ENCODE measurements around the gene CBX5. TPM values are rescaled to one million over a fixed set of nuclear protein-coding genes. Genes with fewer than 3 reads are reported as not detected.
A peak's percentile ranks its signal among the peaks of the same experiment; 100 is the strongest.

CBX5 gene
- polyA plus RNA-seq, 1 donor (not counting 4 experiments of a cell fraction or from before 2014, with no cell fraction given) = 25.8 TPM

- Histone ChIP-seq H3K27ac (ENCODE audit: control insufficient read depth, insufficient read depth, low read length) (peak overlapping the region; percentile 33), H3K9me1 (ENCODE audit: control insufficient read depth, extremely low read depth, insufficient read depth, low read length) (no peaks in the 10 kb centered on the region), H3K4me2 (ENCODE audit: control insufficient read depth, extremely low read depth, insufficient read depth, low read depth, low read length) (peak overlapping the region; percentile 60), H3K4me3 (ENCODE audit: control insufficient read depth in 2 of 3, extremely low read depth in 1 of 3, insufficient read depth in 2 of 3, low read depth in 1 of 3, low read length in 3 of 3) (no peak overlapping the region), H3K9ac (ENCODE audit: control insufficient read depth, extremely low read depth, insufficient read depth, low read length) (no peak overlapping the region), H3K9me3 (ENCODE audit: control insufficient read depth, low read depth, low read length) (no peaks in the 10 kb centered on the region), H3K36me3 (ENCODE audit: control insufficient read depth in 2 of 2, extremely low read depth in 1 of 2, insufficient read depth in 2 of 2, low read length in 2 of 2) (peaks cover 5 to 8% of the 10 kb centered on the region in 2 experiments), H3K79me2 (ENCODE audit: control insufficient read depth, insufficient read depth, low read length) (peaks cover 16% of the 10 kb centered on the region), H3K27me3 (ENCODE audit: control insufficient read depth, extremely low read depth, insufficient read depth, low read length) (no peaks in the 10 kb centered on the region), H4K20me1 (ENCODE audit: control insufficient read depth, extremely low read depth, insufficient read depth, low read length) (no peaks in the 10 kb centered on the region), H2AFZ (ENCODE audit: control insufficient read depth, low read length) (peak overlapping the region; percentile 86), H3K4me1 (ENCODE audit: control insufficient read depth, extremely low read depth, insufficient read depth, low read length) (peaks cover 22% of the 10 kb centered on the region)
- no peak for DNase-seq (ENCODE audit: low read depth, low spot score)
- dilution Hi-C loops (cut with MboI; ENCODE audit: extremely low pct_ligation_motif_present, low sequenced_read_pairs) = no loop called here
- no peak for FAIRE-seq
- peak; percentile 81 to 92 (median 88) for TF ChIP-seq CTCF (optimal IDR thresholded peaks at IDR 0.05 in 1 of 3, IDR thresholded peaks at IDR 0.05 in 1 of 3, conservative IDR thresholded peaks at IDR 0.05 in 1 of 3; ENCODE audit: extremely low read depth in 1 of 3, insufficient read depth in 2 of 3, low read length in 3 of 3)
- no peak for TF ChIP-seq EZH2 (IDR thresholded peaks at IDR 0.05; ENCODE audit: low read length)
These were observed 88.3 kb downstream of the CBX5 start for GRCh38 chr12:54191550-54192022.

GRCh38 chr12:54191126-54191525, 88.8 kb downstream of the CBX5 start:
- FAIRE-seq = no peak
- H3K4me3 ChIP-seq (ENCODE audit: control insufficient read depth in 2 of 3, extremely low read depth in 1 of 3, insufficient read depth in 2 of 3, low read depth in 1 of 3, low read length in 3 of 3) = no peak overlapping the region
- no peaks in the 10 kb centered on the region for H3K27me3 ChIP-seq (ENCODE audit: control insufficient read depth, extremely low read depth, insufficient read depth, low read length)
- DNase-seq (ENCODE audit: low read depth, low spot score) = no peak
- no peaks in the 10 kb centered on the region for H3K9me3 ChIP-seq (ENCODE audit: control insufficient read depth, low read depth, low read length)
- no peaks in the 10 kb centered on the region for H4K20me1 ChIP-seq (ENCODE audit: control insufficient read depth, extremely low read depth, insufficient read depth, low read length)
- H3K79me2 ChIP-seq (ENCODE audit: control insufficient read depth, insufficient read depth, low read length) = peaks cover 17% of the 10 kb centered on the region
- dilution Hi-C loops (cut with MboI; ENCODE audit: extremely low pct_ligation_motif_present, low sequenced_read_pairs) = no loop called here
- peak overlapping the region; percentile 60 for H3K4me2 ChIP-seq (ENCODE audit: control insufficient read depth, extremely low read depth, insufficient read depth, low read depth, low read length)
- H2AFZ ChIP-seq (ENCODE audit: control insufficient read depth, low read length) = peak overlapping the region; percentile 86
- H3K36me3 ChIP-seq (ENCODE audit: control insufficient read depth in 2 of 2, extremely low read depth in 1 of 2, insufficient read depth in 2 of 2, low read length in 2 of 2) = peaks cover 8 to 9% of the 10 kb centered on the region in 2 experiments
- H3K27ac ChIP-seq (ENCODE audit: control insufficient read depth, insufficient read depth, low read length) = peak overlapping the region; percentile 33
- H3K4me1 ChIP-seq (ENCODE audit: control insufficient read depth, extremely low read depth, insufficient read depth, low read length) = peaks cover 22% of the 10 kb centered on the region
- no peak overlapping the region for H3K9ac ChIP-seq (ENCODE audit: control insufficient read depth, extremely low read depth, insufficient read depth, low read length)
- TF ChIP-seq EZH2 (IDR thresholded peaks at IDR 0.05; ENCODE audit: low read length) (no peak), CTCF (optimal IDR thresholded peaks at IDR 0.05 in 1 of 3, IDR thresholded peaks at IDR 0.05 in 1 of 3, conservative IDR thresholded peaks at IDR 0.05 in 1 of 3; ENCODE audit: extremely low read depth in 1 of 3, insufficient read depth in 2 of 3, low read length in 3 of 3) (no peak)
- H3K9me1 ChIP-seq (ENCODE audit: control insufficient read depth, extremely low read depth, insufficient read depth, low read length) = no peaks in the 10 kb centered on the region

Measured in keratinocyte (primary cell).